Measurements from ENCODE around the gene FRY.

The FRY gene

DNA sequence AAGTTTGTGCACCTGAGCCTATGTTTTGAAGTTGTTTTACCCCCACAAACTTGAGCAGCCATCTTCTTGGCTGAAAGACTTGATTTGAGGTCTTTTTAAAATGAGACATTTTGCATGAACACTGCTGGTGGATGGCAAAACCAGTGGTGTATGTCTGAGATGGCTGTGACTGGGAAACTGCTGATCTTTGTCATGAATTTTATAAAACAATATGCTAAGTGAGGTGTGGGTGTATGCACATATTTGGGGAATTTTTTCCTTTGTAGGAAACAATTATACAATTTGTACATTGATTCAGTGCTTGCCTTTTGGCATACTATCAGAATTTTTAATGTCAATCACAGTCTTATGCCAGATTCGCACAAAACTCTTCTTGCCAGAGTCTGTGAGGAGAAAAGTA lies 231.0 kb downstream of the FRY start:
- DNase-seq (ENCODE audit: low read depth), result no peak

DNA sequence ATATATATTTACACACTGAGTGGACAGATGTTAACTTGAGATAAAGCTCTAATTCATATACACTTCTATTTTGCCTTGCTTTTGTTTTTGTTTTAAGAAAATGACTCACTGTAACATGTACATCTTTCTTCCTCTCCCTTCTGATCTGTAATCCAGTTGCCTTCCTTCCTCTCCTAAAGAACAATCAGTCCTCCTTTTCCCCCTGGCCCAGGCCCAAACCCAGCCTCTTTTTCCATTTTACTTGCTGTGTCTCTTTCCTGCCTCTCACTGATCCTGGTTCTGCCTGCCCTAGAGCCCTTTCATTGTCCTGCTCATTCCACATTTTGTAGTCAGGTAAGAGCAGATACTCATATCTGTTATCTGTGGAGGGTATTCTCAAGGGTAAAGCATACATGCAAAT lies 232.8 kb downstream of the FRY start:
- peak; percentile 55 for DNase-seq (ENCODE audit: low read depth)

GRCh38 chr13:32265726-32266125 lies 234.2 kb downstream of the FRY start:
- no peak for DNase-seq (ENCODE audit: low read depth)

- no peak for DNase-seq (ENCODE audit: low read depth)
Observed at GRCh38 chr13:32266130-32266529, 234.6 kb downstream of the FRY start.

DNA sequence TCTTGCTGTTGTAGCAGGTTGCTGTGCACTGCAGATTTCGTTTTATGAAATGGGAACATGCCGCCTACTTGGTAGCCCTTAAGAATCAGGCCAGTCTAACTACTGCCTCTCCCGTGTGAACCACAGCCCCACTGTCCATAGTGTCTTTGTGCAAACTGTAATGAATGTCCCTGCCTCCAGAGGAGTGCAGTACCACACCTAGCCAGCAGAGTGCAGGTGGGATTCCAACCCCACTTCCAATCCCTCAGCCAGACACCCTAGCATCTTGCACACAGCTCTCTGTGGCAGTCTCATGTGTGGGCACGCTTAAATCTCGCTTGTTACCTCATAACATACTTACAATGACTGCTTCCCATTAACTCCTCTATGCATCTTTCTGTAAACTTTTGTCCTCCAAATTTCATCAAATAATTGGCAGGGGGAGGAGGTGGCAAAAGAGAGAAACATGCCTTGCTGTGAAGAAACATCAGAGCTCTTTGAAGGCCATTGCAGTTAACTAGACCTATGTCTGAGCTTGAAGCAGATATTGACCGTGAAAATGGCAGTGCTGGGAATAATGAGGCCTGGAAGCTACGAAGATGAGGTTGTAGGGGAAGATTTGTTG lies 236.4 kb downstream of the FRY start:
- no peak for DNase-seq (ENCODE audit: low read depth)

DNA sequence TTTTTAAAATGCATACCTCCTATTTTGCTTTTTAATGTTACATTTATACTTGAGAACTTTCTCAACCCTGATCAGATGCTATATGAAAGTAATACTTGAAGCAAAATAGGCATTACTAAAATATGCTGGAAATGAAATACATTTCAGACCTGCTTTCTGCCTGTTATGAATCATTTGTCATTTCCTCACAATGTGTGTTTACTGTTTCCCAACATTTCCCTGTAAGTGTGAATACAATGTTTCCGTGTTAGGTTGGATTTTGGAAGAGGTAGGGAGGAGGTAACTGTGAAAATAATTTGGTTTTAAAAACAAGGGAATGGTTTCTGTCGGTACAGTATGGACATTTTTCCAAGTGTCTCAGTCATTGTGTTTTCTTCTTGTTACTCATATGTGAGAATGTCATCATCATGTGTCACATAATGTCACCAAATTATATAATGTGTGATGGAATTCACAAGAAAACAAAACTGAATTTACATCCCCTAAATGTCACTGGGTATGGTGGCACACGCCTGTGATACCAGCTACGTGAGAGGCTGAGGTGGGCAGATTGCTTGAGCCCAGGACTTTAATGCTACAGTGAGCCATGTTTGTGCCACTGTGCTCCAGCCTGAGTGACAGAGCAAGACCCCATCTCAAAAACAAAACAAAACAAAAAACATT lies 240.6 kb downstream of the FRY start:
- no peak for DNase-seq (ENCODE audit: low read depth)

- no peak for DNase-seq (ENCODE audit: low read depth)
Observed at GRCh38 chr13:32277839-32278238, 246.3 kb downstream of the FRY start.

DNA sequence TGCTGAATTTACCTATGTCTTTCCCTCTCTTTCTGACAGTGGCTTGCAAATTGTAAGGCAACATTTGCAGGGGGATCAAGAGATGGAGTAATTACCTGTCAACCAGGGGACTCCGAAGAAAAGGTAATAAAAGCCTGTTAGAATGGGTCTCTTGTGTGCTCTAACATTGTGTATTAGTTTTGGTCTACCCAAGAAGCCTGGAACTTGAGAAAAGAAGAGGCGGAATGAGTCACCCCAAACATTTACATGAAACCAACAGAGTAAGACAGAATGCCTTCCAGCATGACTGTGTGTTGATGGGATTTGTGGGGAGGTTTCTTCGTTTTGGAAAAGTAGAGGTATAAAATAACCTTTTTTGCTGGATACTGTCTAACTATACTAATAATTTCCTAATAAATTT lies 246.9 kb downstream of the FRY start:
- peak; percentile 53 for DNase-seq (ENCODE audit: low read depth)

- no peak for DNase-seq (ENCODE audit: low read depth)
Observed at GRCh38 chr13:32281096-32281495, 249.5 kb downstream of the FRY start.

GRCh38 chr13:32282096-32282711 lies 250.6 kb downstream of the FRY start:
- no peak for DNase-seq (ENCODE audit: low read depth)

DNA sequence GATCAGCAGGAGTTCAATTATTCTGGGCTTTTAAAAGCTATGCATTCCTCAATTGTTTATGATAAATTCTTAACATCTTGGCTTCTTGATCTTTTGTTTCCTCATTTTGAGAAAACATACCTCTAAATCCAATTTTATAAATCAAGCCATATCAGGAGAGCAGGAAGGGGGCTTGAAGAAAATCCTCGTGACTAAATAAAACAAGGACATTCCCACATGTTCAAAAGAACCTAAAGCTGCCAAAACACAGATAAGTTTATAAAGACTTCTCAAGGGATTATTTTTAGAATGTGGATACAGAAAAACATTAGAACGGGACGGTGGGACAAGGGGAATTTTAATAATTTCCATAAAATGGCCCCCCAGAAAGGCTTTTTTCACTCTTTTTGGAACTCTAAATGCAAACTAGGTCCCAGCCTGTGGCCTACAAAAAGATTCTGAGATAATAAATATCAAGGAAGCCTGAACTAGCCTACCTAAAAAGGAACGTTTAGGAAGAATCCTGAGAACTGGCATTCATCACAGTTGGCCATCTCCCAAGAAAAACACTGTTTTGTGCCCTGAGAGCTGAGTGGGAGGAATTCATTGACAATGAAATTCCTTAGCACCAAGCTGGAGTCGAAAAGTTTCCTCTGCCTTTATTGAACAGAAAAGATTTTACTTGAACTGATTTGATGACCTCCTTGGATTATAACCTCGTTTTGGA lies 253.5 kb downstream of the FRY start:
- DNase-seq (ENCODE audit: low read depth), result peak; percentile 90

- no peak for DNase-seq (ENCODE audit: low read depth)
Observed at GRCh38 chr13:32285633-32285965, 254.0 kb downstream of the FRY start.

DNA sequence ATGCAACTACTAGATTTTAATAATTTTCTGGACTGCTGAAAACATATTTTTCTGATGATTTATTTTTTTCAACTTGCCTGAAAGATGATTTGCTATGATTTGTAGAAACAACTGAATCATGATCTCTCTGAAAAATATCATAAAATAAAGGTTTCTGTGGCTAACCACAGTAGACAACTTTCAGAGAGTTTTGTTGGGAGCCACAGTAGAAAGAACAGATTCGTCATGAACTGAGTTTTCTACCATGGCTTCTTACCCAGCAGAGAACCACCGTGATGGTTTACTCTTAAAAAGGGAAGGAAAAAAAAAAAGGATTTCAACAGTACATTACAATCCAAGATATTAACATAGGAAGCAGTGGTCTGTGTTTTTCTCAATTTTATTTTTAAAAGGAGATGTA lies 265.6 kb downstream of the FRY start:
- no peak for DNase-seq (ENCODE audit: low read depth)

DNA sequence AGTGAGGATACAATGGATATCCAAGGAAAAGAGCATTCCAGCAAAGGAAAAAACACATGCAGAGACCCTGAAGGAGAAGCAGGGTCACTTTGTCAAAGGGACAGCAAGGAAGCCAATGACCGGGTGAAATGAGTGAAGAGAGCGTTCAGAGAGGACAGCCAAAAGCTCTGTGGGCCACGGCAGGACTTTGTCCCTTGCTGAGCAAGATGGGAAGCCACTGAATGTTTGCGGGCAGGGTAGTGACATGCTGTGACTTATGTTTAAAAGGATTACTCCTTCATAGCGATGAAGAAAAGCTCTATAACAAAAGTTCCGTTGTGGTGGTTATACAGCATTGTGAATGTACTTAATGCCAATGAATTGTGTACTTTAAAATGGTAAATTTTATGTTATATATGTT lies 267.1 kb downstream of the FRY start:
- no peak for DNase-seq (ENCODE audit: low read depth)

GRCh38 chr13:32299893-32300292 lies 268.3 kb downstream of the FRY start:
- no peak for DNase-seq (ENCODE audit: low read depth)

DNA sequence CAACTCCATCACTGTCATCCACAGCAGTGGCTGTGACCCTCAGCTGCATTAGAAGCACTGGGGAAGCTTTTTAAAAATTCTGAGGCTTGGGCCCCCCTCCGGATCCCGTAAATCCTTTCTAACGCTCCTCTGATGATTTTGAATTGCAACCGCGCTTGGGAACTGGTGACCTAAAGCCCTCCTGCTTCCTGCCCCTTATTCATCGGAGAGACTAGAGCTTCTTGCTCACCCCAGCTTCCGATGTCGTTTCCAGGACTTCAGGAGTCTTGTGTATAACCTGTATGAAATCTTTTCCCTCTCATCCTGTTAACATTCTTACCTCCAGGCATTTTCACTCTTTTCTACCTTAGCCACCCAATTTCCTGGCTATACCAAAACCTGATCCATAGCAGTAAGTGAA lies 268.8 kb downstream of the FRY start:
- DNase-seq (ENCODE audit: low read depth), result no peak

DNA sequence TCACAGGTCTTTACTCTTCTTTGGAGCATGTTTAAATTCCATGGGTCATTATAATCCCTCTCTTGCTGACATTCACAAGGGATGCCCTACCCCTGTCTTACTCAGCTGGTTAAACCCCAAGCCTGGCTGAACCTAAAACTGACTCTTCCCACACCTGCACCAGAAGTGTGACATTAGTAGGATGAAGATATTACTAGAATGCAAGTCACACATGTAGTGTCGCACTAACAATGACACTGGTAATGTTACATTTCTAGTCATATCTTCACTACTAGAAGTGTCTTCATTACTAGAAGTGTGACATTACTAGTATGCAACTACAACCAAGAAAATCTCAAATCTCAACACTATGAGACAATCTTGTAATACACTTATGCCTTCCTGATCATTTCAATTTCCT lies 269.3 kb downstream of the FRY start:
- no peak for DNase-seq (ENCODE audit: low read depth)

DNA sequence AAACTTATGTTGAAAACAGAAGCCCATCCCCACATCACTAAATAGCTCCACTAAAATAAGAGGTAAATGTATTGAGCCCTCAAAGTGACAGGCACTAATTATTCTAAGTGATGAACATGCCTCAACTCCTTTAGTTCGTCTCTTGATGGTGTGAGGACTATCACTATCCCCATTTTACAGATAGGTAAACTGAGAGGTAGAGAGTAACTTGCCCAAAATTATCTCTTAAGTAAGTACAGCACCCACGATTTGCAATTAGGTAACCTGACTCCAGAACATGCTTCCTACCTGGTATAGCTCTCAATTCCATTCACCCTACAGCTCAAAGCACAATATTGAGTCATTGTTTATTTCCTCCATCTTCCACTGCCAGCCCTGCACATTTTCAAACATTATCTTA lies 270.9 kb downstream of the FRY start:
- no peak for DNase-seq (ENCODE audit: low read depth)

DNA sequence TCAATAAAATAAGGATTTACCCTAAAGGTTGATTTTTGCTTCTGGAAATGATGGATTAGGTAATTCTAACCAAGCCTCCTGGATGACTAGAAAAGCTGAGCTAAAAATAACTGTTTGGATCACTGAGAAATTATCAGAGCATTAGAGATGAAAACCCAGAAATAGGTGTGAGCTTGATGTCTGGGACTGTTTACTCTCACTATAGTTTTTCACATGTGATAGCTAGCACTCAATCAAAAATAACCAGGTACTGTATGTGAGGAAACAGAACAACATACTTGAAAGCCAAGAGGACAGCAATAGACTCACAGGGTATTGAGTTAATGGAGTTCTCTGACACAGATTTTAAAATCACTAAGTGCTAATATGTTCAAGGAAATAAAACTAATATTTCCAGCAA lies 274.1 kb downstream of the FRY start:
- DNase-seq (ENCODE audit: low read depth), result no peak

DNA sequence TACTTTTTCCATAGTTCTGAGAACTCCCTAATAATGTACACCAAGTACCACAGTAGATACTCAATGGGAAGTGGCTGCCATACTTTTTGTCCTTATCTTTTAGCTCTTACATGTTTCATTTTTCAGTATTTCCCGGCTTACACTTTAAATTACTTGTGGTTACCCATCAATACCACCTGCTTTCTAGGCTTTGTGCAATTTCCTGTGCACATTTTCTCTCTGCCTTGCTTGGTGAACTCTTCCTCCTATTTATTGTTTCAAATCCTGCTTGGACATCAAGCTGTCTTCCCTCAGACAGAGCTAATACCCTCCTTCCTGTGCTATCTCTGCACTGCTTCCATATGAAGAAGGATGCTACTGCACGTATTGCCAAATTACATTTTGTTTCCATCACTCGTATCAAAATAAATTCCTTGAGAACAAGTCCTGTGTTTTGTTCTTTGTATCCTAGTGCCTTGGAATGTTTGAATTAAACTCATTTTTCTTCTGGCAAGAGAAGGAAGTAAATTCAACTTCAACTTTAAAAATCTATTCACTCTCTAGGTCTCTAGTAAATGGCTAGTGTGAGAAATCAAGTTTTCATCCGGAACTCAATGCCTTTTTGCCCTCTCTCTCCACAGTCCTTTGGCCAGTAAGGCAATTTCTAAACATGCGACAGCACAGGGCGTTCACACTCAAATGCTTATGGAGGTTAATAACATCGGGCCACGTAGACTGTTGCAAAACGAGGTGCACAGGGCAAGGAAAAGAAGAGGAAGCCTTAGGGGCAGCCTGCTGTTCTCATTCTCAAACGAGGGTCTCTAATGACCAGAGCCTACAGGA lies 277.9 kb downstream of the FRY start:
- no peak for DNase-seq (ENCODE audit: low read depth)

DNA sequence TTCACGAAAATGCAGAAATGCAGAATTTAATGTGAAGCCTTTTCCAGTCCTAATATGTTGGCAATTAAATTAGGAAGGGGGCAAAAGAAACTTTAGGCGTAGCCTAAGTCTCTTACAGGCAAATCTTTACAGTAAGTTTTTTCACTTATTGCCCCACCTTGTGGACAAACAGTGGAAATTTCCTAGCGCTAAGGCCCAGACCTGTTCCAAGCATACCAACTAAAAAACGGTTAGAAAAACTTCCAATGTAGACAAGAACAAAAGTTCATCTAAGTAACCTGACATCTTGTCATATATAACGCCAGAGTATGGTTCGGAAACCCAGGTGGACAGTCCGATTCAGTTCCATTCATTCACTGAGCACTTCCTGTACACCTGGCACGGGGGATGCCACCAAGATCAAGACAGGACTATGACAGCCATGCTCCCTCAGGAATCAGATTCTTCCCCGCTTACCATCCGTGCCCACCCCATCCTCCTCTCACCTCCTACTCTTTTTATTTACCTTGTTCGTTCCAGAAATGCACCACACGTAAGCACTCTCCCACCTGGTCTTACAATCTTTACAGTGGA lies 278.6 kb downstream of the FRY start:
- peak; percentile 70 for DNase-seq (ENCODE audit: low read depth)

Data from EH (cell line).